GM18858 (cell line): ENCODE measurements around the gene PROS1.
"Not testable (repeated sequence)": the region's sequence is repeated elsewhere in the genome, so short reads cannot be mapped to it uniquely, and the experiment has no call there.

Experiments used
- ATAC-seq: cut with Tn5 transposase; IDR thresholded peaks from one replicate; pipeline ENCODE4 v1.9.1; 2021; ENCODE audit not compliant: unreplicated experiment

Gene PROS1

DNA sequence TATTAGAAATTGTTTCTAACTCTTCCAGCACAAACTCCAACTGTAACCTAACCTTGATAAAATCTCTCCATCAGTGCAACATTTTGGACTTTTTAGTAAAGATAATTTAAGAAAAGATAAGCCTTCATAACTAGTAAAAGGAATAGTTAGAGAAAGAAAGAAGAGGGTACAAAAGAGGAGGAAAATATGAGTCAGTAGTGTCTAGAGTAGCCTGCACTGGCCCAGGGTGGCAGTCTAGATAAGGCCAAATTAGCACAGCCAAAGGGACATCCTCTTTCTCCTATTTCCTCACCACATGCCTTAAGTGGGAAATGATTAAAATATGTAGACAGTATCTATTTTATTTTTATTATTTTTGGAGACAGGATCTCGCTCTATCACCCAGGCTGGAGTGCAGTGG, 3.7 kb downstream of the PROS1 start:
- no peak for ATAC-seq

DNA sequence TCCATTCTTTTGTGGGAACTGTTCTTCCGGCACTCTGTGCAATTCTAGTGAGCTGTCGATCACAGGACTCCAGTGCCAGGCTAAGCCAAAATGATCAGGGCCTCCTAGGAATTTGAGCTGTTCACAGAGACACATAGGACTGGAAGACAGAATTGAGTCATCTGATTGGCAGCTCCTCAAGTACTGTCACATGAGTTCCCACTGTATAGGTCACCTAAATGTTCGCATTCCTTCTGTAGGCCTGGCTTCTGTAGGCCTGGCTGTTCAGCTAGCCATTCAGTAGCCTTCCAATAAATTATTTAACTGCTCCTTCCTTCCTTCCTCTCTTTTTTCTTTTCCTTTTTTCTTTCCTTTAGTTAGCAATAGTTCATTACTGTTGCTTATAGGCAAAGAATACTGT, 4.3 kb downstream of the PROS1 start:
- no peak for ATAC-seq

DNA sequence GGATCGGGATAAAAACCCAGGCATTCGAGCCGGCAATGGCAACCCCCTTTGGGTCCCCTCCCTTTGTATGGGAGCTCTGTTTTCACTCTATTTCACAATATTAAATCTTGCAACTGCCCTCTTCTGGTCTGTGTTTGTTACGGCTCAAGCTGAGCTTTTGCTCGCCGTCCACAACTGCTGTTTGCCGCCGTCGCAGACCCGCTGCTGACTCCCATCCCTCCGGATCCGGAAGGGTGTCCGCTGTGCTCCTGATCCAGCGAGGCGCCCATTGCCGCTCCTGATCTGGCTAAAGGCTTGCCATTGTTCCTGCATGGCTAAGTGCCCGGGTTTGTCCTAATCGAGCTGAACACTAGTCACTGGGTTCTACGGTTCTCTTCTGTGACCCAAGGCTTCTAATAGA, 8.6 kb downstream of the PROS1 start:
- ATAC-seq = not testable (repeated sequence)

DNA sequence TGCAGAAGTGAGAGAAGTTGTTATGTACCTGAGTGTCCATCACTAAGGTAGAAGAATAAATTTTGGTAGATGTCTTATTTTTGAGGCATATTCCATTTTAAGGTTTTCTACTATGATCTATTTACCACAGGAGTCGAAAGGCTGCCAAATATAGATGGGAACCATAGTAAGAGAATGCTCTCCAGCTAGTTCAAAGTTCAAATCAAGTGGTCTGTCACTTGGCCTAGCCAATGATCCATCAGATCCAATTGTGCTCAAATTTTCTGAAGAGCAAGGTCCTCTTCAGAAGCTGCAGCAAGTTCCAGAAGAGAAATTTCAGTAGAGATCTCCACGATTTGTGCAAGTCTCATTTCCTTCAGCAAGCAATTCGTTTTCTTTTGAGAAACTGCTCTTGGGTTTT, 10.9 kb downstream of the PROS1 start:
- no peak for ATAC-seq

DNA sequence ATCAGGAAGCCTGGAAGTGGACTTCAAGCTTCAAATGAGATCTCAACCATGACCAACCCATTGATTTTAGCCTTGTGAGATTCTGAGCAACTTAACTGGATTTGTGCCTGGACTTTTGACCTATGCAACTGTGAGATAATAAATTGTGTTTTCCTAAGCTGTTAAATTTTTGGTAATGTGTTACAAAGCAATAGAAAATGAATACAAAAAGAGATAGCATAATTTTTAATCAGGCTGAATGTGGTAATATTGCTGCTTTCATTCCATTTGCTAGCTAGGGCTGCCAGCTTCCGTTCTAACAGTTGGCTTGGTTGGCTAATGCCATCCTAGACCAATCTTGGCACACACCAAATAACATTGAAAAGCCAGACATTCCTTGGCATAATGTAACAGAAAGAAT, 12.2 kb downstream of the PROS1 start:
- ATAC-seq = no peak

DNA sequence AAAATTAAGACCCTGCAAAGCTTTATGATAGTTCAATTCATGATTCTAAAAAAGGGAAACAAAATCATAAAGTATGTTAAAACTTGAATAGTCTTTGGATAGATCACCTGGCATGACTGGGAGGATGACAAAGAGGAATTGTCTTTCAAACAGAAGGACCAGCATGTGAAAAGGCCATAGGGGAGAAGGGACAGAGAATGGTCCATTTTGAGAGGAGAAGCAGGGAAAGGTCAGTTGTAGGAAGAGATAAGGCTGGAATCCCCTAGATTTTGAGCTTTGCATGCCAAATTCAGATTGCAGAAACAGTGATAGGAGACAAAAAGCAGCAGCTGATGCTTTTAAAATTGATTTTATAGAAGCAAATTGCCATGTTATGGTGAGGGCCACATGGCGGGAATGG, 12.7 kb downstream of the PROS1 start:
- ATAC-seq = no peak

DNA sequence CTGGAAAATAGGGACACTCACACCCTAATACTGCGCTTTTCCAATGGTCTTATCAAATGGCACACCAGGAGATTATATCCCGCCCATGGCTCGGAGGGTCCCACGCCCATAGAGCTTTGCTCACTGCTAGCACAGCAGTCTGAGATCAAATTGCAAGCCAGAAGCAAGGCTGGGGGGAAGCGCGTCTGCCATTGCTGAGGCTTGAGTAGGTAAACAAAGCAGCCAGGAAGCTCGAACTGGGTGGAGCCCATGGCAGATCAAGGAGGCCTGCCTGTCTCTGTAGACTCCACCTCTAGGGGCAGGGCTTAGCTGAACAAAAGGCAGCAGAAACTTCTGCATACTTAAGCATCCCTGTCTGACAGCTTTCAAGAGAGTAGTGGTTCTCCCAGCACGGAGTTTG, 23.7 kb downstream of the PROS1 start:
- ATAC-seq = not testable (repeated sequence)

DNA sequence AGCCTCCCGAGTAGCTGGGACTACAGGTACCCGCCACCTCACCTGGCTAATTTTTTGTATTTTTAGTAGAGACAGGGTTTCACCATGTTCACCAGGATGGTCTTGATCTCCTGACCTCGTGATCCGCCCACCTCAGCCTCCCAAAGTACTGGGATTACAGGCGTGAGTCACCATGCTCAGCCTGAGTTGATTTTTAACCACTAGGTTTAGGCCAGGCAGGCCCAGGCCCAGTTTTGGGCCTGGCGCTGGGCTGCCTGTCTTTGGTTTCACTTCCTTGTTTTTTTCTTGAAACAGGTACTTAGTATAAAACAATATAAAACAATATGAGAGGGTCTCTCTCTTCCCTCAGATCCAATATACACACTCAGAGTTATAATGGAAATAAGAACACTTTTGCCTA, 36.2 kb downstream of the PROS1 start:
- ATAC-seq = not testable (repeated sequence)

DNA sequence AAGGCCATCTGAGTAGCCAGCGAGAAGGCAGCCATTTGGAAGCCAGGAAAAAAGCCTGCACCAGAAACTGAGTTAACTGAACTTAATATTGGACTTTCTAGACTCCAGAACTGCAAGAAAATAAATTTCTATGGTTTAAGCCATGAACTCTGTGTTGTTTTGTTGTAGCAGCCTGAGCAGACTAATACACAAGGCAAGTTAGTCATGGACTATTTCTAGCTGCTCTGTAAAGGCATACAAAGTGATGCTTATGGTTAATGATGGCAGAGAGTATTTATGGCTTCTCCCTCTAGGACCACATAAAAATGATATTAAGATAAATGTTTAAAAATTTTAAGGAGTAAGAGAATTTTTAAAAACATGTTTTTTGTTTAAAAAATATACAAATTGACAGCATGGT, 37.1 kb downstream of the PROS1 start:
- ATAC-seq = no peak

DNA sequence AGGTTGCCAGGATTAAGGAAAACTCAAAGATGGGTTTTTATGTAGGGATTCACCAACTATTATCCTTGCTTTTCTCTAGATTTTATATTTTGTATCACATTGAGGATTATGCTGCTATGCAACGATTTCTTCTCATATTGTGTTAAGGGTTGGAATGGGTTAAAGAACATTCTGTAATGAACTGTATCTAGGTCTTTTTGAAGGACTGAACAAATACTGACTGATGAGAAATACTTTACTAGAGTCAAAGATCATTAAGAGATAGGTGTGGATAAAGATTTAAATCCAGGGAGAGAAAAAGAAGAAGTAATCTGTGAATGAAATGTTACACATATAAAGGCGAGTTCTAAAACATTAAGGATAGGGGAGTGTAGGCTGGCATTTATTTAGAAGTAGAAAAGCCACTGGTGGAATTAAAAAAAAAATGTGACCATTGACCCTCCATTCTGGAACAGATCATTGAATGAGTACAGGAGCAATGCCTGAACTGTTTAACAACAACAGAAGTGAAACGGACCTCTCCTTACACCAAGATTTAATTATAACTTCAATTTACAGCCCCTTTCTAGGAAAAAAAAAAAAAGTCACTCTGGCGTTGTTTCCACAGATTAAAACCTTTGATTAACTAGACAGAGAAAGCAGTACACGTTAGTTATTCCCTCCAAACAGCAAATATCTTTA, 39.2 kb downstream of the PROS1 start:
- ATAC-seq = no peak

DNA sequence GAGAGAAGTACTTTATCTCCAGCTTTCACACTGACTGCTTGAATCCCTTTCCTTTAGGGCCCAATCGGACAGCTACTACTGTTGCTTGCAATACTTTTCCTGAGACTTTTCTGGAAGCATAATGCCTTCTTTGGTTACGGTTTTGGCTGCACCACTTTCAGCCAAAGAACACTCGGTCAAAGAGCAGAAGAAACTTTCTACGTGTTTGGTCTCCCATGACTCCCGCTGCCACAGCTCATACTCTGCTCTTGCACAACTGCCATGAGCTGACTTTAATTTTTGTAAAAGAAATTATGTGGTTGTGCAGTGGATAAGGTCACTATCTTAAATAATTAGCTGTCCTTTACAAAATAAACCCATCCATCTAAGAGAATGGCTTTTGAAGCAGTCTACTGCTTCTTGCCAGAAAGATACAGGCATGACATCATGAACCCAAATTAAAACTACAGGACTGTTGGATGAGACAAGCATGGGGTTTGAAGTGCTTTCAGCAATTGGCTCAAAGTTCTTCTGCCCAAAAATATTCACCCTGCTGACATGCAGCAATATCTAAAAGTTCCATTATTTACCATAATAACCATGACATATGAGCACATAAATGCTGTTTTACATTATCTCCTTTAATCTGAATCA, 42.0 kb downstream of the PROS1 start:
- ATAC-seq = no peak

DNA sequence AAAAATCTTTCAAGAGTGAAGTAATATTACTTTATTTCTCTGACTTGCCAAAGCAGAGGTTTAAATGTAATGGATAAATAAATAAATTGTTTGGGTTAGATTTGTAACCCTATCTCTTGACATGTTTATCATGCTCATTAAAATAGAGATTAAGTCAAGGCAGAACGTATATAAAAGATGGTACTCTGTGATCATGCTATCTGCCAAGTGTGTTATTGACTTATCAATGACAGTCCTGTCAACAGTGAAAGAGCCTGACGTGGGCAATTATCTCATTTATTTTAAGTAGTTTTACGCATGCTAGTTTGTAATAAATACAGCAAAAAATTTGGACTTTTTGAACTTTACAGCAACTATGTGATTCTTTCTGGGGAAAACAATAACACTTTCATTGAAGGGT, 43.7 kb downstream of the PROS1 start:
- no peak for ATAC-seq

DNA sequence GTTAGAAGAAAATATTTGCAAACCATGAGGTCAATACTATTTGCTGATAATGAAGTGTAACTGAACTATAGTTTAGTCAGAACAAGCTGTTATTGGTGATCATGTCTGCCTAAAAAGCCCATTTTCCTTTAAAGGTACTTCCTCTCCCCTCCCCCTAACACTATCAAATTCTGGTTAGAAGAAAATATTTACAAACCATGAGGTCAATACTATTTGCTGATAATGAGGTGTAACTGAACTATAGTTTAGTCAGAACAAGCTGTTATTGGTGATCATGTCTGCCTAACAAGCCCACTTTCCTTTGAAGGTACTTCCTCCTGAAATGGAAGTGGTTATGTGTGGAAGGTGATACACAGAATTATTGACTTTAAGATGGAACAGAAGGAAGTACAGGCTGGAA, 46.9 kb downstream of the PROS1 start:
- no peak for ATAC-seq

DNA sequence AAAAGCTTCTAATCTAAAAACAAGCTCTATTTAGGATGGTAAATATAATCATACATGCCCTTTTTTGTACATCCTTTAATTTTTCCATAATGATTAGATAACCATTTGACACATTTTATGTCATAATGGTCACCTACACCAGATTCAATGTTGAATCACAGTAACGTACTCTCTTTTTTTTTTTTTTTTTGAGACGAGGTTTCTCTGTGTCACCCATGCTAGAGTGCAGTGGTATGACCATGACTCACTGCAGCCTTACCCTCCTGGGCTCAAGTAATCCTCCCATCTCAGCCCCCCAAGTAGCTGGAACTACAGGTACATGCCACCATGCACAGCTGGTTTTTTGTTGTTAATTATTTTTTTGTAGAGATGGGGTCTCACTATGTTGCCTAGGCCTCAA, 49.2 kb downstream of the PROS1 start:
- ATAC-seq = no peak

DNA sequence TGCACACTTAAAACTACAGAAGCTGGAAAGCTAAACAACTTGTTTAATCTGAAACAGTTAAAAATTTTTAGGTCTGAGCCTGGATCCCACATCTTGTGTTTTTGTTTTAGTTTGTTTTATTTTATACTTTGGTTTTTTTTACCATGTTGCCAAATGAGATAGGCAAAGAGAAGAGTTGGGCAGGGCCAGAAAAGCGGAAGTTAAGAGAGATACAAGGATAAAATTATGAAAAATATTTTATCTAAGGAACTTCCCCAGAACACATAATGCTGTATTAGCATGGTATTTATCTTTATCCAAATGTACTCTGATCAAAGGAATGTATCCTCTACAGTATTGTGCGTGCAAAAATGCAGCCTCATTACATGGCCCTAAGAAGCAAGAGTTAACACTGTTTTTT, 50.7 kb downstream of the PROS1 start:
- ATAC-seq = no peak

DNA sequence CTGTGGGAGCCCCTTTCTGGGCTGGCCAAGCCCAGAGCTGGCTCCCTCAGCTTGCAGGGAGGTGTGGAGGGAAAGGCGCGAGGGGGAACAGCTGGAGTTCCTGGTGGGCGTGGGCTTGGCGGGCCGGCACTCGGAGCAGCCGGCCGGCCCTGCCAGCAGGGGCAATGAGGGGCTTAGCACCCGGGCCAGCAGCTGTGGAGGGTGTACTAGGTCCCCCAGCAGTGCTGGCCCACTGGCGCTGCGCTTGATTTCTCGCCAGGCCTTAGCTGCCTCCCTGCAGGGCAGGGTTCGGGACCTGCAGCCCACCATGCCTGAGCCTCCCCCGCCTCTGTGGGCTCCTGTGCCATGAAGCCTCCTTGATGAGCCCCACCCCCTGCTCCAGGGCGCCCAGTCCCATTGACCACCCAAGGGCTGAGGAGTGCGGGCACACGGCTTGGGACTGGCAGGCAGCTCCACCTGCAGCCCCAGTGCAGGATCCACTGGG, 56.1 kb downstream of the PROS1 start:
- not testable (repeated sequence) for ATAC-seq

DNA sequence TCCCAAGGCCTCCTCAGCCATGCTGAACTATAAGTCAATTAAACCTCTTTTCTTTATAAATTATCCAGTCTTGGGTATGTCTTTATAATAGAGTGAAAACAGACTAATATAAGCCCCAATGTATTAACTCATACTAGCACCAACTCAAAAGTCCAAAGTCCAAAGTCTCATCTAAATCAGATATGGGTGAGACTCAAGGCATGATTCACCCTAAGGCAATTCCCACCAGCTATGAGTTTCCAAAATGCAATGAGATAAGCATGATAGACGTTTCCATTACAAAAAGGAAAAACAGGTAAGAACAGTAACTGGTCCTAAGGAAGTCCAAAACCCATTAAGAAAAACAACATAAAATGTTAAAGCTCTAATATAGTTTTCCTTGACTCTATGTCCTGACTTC, 60.1 kb downstream of the PROS1 start:
- ATAC-seq = not testable (repeated sequence)

DNA sequence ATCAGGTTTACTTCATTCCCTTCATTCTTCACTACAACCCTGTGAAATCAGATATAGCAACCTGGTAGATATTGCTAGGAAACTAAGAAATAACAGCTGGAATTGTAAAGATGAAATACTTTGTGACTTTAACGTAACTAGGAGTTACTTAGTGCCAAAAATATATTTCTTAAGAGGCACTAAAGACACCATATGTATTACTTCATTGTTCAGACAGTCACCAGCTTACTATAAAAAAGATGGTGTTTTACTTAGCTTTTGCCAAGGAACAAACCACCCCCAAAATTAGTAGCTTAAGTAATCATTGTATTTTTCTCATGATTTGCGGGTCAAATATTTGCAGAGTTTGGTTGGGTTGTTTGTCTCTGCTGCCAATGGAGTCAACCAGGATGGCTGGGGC, 62.5 kb downstream of the PROS1 start:
- ATAC-seq = no peak

DNA sequence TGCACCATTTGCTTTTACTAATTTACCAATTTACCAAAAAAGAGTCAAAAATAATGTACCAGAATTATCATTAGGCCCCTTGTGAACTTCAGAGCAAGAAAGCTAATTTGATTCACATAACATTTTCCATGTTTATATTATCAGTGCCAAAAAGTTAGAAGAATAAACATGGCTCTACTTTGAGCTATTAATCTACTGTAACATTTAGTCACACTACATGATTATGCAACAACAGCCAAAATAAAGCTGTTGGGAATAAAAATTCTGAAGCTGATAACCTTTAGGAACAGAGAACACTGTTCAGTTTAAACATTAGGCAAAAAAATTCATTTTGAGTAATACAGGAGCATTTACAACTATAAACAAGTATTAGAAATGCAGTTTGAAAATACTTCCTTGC, 63.6 kb downstream of the PROS1 start:
- ATAC-seq = no peak

DNA sequence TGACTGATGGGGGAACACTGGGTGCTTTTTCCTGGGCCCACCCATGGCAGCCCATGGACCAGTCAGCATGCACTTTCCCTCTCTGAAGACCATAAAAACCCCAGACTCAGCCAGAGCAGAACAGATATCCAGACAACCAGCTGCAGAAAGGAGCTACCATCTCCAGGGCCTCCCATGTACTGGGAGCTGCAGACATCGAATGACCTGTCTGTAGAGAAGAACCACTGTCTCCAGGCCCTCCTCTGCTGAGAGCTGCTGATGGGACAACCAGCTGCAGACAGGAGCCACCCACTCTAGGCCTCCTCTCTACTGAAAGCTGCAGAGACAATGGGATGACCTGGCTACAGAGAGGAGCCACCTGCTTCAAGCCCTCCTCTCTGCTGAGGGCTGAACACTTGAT, 66.6 kb downstream of the PROS1 start:
- no peak for ATAC-seq

DNA sequence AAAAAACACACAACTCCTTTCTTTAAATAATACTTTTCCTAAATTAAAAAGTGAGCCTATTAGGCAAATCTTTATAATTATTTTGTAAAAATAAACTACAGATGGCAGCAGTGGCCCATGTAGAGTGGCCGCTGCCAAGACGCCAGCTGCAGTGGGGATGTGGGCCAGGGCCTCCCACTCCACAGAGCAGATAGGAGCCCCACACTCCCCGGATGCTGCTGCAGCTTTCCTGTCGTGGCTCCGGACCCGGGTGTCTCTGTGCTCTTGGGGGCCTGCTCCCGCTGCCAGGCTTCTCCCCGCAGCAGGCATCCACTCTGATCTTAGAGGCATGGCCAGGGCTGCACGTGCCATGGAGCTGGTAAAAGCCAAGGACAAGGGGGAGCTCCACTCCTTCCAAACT, 67.5 kb downstream of the PROS1 start:
- no peak for ATAC-seq

DNA sequence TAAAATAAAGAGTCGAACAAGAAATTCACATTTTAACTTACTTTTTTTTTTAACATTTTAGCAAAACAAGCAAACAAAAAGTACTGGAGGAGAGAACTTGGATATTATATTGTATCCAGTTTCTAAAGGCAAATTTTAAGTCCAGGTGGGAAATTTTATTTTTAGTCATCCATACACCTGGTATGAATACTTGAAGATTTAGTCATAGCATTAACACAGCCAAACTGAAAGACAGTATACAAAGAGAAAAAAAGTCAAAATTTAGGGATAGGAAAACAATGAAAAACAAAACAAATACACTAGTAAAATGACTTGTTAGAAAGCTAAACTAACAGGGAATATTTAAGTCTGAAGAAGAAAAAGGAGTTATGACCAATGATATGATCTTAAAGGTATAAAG, 69.1 kb downstream of the PROS1 start:
- no peak for ATAC-seq
